Measurements from ENCODE around the gene DEGS2. TPM values are rescaled to one million over a fixed set of nuclear protein-coding genes. Genes with fewer than 3 reads are reported as not detected.
A peak's percentile ranks its signal among the peaks of the same experiment; 100 is the strongest.
"Not testable (repeated sequence)": the region's sequence is repeated elsewhere in the genome, so short reads cannot be mapped to it uniquely, and the experiment has no call there.

DEGS2 gene
- total RNA-seq, 1 donor from 2014 or later = 149 TPM

GRCh38 chr14:100180671-100181070 lies 21.2 kb upstream of the DEGS2 start:
- not testable (repeated sequence) for DNase-seq (ENCODE audit: low spot score)

GRCh38 chr14:100178691-100179090 lies 19.2 kb upstream of the DEGS2 start:
- no peak for DNase-seq (ENCODE audit: low spot score)

- DNase-seq (ENCODE audit: low spot score) = no peak
Measured at GRCh38 chr14:100176811-100177327, 17.4 kb upstream of the DEGS2 start.

GRCh38 chr14:100173353-100173752 lies 13.9 kb upstream of the DEGS2 start:
- no peak for DNase-seq (ENCODE audit: low spot score)

- DNase-seq (ENCODE audit: low spot score) = no peak
Measured at GRCh38 chr14:100172811-100173210, 13.4 kb upstream of the DEGS2 start.

- no peak for DNase-seq (ENCODE audit: low spot score)
Measured at GRCh38 chr14:100170880-100171279, 11.4 kb upstream of the DEGS2 start.

- DNase-seq (ENCODE audit: low spot score) = no peak
Measured at GRCh38 chr14:100168506-100168905, 9.1 kb upstream of the DEGS2 start.

GRCh38 chr14:100165831-100166440 lies 6.5 kb upstream of the DEGS2 start:
- no peak for DNase-seq (ENCODE audit: low spot score)

- DNase-seq (ENCODE audit: low spot score) = no peak
Measured at GRCh38 chr14:100165376-100165775, 5.9 kb upstream of the DEGS2 start.

- no peak for DNase-seq (ENCODE audit: low spot score)
Measured at GRCh38 chr14:100160534-100160916, 1.1 kb upstream of the DEGS2 start.

- no peak for DNase-seq (ENCODE audit: low spot score)
Measured at GRCh38 chr14:100159865-100160533, 554 bp upstream of the DEGS2 start.

- DNase-seq (ENCODE audit: low spot score) = no peak
Measured at GRCh38 chr14:100158566-100159093, 815 bp downstream of the DEGS2 start.

- not testable (repeated sequence) for DNase-seq (ENCODE audit: low spot score)
Measured at GRCh38 chr14:100157548-100158232, 1.8 kb downstream of the DEGS2 start.

- DNase-seq (ENCODE audit: low spot score) = no peak
Measured at GRCh38 chr14:100156776-100157175, 2.7 kb downstream of the DEGS2 start.

GRCh38 chr14:100155756-100156616 lies 3.5 kb downstream of the DEGS2 start:
- peak; percentile 86 for DNase-seq (ENCODE audit: low spot score)

GRCh38 chr14:100155049-100155621 lies 4.3 kb downstream of the DEGS2 start:
- DNase-seq (ENCODE audit: low spot score) = no peak

- DNase-seq (ENCODE audit: low spot score) = no peak
Measured at GRCh38 chr14:100153560-100153959, 5.9 kb downstream of the DEGS2 start.

- DNase-seq (ENCODE audit: low spot score) = no peak
Measured at GRCh38 chr14:100152091-100152490, 7.4 kb downstream of the DEGS2 start.

- no peak for DNase-seq (ENCODE audit: low spot score)
Measured at GRCh38 chr14:100150932-100151587, 8.4 kb downstream of the DEGS2 start.

- no peak for DNase-seq (ENCODE audit: low spot score)
Measured at GRCh38 chr14:100149851-100150611, 9.4 kb downstream of the DEGS2 start.

Data from mucosa of gallbladder (tissue), 1 donor.